Measurements from ENCODE around the gene MAMDC4. TPM values are rescaled to one million over a fixed set of nuclear protein-coding genes. Genes with fewer than 3 reads are reported as not detected.

The MAMDC4 gene
- total and polyA plus RNA-seq, 2 of the 13 experiments (the other 11 are each of a cell fraction or from before 2014, with no cell fraction given): 6.0 to 6.8 TPM

DNA sequence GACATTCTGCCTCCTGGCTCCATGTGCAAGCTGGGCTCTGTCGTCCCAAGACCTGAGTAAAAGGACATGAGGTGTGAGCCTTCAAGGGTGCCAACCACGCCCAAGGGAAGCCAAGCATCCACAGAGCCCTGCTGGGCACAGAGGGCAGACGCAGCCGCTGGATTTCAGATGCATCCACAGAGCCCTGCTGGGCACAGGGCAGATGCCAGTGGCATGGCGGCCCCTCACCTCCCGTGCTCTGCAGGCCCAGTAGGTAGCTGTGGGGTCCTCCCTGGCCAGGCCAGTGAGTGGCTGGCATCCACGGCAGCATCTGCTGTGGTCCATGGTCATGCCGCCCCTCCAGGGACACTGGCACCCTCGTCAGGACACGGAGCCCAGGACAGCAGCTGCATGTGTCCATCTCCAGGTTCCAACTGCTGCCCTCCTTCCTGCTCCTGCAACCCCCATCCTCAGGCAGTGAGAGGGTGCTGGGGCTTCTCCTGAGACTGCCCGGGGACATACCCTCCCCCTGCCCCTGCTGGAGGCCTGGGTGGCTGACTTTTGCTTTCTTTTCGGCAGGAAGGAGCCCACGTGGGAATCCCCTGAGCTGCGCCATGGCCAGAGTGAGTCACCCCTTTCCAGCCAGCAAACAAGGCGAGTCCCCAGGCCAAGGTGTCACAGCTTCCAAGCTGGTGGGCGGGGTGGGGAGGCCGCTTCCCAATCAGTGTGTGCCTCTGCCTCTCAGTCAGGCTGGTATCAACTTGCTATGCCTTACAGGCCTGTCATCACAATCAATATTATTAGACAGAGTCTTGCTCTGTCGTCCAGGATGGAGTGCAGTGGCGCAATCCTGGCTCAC is 30.2 kb downstream of the MAMDC4 start (continued):
- TF ChIP-seq, protein P1, sequence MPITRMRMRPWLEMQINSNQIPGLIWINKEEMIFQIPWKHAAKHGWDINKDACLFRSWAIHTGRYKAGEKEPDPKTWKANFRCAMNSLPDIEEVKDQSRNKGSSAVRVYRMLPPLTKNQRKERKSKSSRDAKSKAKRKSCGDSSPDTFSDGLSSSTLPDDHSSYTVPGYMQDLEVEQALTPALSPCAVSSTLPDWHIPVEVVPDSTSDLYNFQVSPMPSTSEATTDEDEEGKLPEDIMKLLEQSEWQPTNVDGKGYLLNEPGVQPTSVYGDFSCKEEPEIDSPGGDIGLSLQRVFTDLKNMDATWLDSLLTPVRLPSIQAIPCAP (CRISPR knock-in tag; IDR thresholded peaks at IDR 0.05; ENCODE audit: low read depth): peak; percentile 92; the same call in 1 of the 2 replicates
- TF ChIP-seq SUZ12 (IDR thresholded peaks at IDR 0.05; ENCODE audit: low read depth, low read length): no peak
- TF ChIP-seq ZNF619 (CRISPR knock-in tag; IDR thresholded peaks at IDR 0.05): no peak
- TF ChIP-seq, protein P2, sequence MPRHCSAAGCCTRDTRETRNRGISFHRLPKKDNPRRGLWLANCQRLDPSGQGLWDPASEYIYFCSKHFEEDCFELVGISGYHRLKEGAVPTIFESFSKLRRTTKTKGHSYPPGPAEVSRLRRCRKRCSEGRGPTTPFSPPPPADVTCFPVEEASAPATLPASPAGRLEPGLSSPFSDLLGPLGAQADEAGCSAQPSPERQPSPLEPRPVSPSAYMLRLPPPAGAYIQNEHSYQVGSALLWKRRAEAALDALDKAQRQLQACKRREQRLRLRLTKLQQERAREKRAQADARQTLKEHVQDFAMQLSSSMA (CRISPR knock-in tag; IDR thresholded peaks at IDR 0.05): 0 out of 2 replicates have a peak, but pooled peaks have one; percentile 38
- peak; percentile 35; the same call in 1 of the 2 replicates for TF ChIP-seq NFIC (IDR thresholded peaks at IDR 0.05; ENCODE audit: low read length)
- TF ChIP-seq SATB2 (CRISPR knock-in tag; IDR thresholded peaks at IDR 0.05): no peak
- TF ChIP-seq ZMYM3 (CRISPR knock-in tag; IDR thresholded peaks at IDR 0.05): peak; percentile 68; the same call in 1 of the 2 replicates
- TF ChIP-seq KDM5A (IDR thresholded peaks at IDR 0.05; ENCODE audit: borderline replicate concordance, low read length): no peak; the same call in 1 of the 2 replicates
- TF ChIP-seq TRIM24 (CRISPR knock-in tag; IDR thresholded peaks at IDR 0.05): no peak
- no peak for TF ChIP-seq PTBP1 (IDR thresholded peaks at IDR 0.05; ENCODE audit: low read depth, low read length, poor library complexity, severe bottlenecking)
- peak; percentile 51; the same call in 1 of the 2 replicates for TF ChIP-seq ZNF598 (CRISPR knock-in tag; IDR thresholded peaks at IDR 0.05; ENCODE audit: borderline replicate concordance)
- TF ChIP-seq ZNF256 (CRISPR knock-in tag; conservative IDR thresholded peaks at IDR 0.05): no peak
- no peak for TF ChIP-seq ZNF557 (CRISPR knock-in tag; IDR thresholded peaks at IDR 0.05)
- no peak for TF ChIP-seq SMAD9 (CRISPR knock-in tag; IDR thresholded peaks at IDR 0.05)
- TF ChIP-seq NR2F1 (CRISPR knock-in tag; IDR thresholded peaks at IDR 0.05): 0 out of 4 replicates have a peak, but pooled peaks of 1 of the 2 experiments have one; percentile 4
- TF ChIP-seq ZNF263 (CRISPR knock-in tag; IDR thresholded peaks at IDR 0.05): 0 out of 2 replicates have a peak, but pooled peaks have one; percentile 19
- TF ChIP-seq, protein P3, sequence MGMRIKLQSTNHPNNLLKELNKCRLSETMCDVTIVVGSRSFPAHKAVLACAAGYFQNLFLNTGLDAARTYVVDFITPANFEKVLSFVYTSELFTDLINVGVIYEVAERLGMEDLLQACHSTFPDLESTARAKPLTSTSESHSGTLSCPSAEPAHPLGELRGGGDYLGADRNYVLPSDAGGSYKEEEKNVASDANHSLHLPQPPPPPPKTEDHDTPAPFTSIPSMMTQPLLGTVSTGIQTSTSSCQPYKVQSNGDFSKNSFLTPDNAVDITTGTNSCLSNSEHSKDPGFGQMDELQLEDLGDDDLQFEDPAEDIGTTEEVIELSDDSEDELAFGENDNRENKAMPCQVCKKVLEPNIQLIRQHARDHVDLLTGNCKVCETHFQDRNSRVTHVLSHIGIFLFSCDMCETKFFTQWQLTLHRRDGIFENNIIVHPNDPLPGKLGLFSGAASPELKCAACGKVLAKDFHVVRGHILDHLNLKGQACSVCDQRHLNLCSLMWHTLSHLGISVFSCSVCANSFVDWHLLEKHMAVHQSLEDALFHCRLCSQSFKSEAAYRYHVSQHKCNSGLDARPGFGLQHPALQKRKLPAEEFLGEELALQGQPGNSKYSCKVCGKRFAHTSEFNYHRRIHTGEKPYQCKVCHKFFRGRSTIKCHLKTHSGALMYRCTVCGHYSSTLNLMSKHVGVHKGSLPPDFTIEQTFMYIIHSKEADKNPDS (CRISPR knock-in tag; IDR thresholded peaks at IDR 0.05): no peak
- TF ChIP-seq POLR2AphosphoS2 (IDR thresholded peaks at IDR 0.05; ENCODE audit: low read depth, low read length): no peak
- no peak for TF ChIP-seq SAFB2 (CRISPR knock-in tag; IDR thresholded peaks at IDR 0.05; ENCODE audit: borderline replicate concordance, low read depth)
- no peak for TF ChIP-seq CENPT (CRISPR knock-in tag; IDR thresholded peaks at IDR 0.05; ENCODE audit: low read depth)
- no peak for TF ChIP-seq ZBTB20 (CRISPR knock-in tag; IDR thresholded peaks at IDR 0.05; ENCODE audit: borderline replicate concordance, low read depth)
- TF ChIP-seq, protein P4, sequence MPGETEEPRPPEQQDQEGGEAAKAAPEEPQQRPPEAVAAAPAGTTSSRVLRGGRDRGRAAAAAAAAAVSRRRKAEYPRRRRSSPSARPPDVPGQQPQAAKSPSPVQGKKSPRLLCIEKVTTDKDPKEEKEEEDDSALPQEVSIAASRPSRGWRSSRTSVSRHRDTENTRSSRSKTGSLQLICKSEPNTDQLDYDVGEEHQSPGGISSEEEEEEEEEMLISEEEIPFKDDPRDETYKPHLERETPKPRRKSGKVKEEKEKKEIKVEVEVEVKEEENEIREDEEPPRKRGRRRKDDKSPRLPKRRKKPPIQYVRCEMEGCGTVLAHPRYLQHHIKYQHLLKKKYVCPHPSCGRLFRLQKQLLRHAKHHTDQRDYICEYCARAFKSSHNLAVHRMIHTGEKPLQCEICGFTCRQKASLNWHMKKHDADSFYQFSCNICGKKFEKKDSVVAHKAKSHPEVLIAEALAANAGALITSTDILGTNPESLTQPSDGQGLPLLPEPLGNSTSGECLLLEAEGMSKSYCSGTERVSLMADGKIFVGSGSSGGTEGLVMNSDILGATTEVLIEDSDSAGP (CRISPR knock-in tag; IDR thresholded peaks at IDR 0.05; ENCODE audit: borderline replicate concordance): peak; percentile 79; the same call in 1 of the 2 replicates
- TF ChIP-seq ZNF616 (CRISPR knock-in tag; IDR thresholded peaks at IDR 0.05; ENCODE audit: low read depth): no peak
